SK-N-DZ (cell line): Measurements from ENCODE around the gene MYRFL.
"Not testable (repeated sequence)": the region's sequence is repeated elsewhere in the genome, so short reads cannot be mapped to it uniquely, and the experiment has no call there.

Experiments
- DNase-seq: peaks from one replicate; pipeline ENCODE4 v3.0.0-alpha.2; 2015; ENCODE audit warnings: low spot score

MYRFL gene

DNA sequence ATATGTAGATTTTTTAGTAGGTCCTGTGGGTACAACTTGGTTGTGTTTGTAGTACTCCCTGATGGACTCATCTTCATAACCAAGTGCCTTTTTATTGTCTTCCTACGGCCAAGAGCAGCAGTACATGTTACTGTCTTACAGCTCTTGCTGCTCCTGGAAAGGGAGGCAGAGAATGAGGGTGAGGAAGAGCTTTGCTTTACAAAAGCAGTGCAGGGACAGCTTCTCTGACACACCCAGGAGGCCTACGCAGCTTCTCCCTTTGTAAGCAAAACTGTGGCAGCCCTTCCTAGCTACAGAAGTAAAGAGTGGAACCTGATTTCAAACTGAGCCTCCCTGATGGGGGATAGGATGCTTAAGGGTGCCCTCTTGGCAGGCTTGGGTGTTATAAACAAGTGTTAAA lies 18.6 kb downstream of the MYRFL start:
- no peak for DNase-seq

DNA sequence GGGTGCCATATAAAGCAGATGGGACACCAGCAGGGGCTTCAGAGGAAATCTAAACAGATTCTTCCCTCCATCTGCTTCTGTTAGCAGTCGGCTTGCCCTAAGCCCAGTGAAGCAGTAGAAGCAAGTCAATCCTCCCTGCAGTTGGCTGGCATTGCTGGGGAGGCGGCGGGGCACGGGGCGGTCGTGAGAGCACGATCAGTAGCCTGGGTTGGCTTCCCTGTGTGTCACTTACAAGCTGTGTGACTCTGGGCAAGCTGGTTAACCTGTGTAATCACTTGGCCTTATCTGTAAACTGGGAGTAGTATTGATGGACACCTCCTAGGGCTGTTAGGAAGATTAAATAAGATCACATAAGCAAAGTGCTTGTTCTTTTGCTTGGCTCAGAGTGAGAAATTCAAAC lies 19.4 kb downstream of the MYRFL start:
- DNase-seq = no peak

DNA sequence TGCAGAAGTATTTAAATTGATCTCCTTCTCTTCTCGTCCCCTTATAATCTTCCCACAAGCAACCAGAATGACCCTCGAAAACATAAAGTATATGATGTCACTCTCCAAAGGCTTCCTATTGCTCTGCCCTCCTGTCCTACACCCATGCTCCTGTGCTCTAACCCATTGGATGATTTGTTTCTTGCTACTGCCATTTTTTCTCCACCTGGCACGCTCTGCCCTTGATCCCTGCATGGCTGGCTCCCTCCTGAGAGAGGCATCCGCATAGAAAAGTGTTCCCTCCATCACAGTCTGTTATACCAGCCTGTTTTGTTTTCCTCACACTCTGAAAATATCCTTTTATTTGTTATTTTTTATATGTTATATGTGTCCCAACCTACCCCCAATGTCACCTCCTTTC lies 19.8 kb downstream of the MYRFL start:
- no peak for DNase-seq

DNA sequence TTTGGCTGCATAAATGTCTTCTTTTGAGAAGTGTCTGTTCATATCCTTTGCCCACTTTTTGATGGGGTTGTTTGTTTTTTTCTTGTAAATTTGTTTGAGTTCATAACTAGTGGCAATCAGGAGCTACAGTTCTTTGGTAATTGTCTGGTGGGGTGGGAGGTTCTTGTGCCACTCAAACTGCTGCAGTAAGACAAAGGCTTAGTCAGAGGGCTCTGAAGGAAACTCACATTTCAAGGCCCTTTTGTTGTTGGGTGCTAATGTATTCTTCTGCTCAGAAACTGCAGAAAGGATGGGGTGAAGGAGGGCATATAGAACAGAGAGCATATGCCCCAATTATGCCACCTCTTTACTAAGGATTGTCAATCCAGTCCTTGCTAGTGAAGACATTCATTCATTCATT lies 21.9 kb downstream of the MYRFL start:
- DNase-seq = no peak

DNA sequence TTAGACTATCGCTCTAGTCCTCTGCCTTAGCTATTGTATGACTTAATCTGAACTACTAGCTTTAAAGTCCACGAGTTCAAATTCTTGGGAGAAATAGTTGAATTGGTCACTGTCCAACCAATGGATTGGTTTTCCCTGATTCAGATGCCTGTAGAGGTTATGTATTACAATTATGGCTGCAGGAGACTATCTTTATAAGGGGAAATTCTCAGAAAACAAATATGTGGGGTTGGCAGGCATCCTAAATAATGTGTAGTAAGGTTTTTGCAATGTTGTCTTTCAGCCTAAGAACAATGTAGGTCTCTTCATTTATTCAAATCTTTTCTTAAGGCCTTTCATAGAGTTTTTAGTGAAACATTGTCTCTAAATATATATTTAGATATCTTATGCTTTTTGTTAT lies 26.9 kb downstream of the MYRFL start:
- DNase-seq = no peak

DNA sequence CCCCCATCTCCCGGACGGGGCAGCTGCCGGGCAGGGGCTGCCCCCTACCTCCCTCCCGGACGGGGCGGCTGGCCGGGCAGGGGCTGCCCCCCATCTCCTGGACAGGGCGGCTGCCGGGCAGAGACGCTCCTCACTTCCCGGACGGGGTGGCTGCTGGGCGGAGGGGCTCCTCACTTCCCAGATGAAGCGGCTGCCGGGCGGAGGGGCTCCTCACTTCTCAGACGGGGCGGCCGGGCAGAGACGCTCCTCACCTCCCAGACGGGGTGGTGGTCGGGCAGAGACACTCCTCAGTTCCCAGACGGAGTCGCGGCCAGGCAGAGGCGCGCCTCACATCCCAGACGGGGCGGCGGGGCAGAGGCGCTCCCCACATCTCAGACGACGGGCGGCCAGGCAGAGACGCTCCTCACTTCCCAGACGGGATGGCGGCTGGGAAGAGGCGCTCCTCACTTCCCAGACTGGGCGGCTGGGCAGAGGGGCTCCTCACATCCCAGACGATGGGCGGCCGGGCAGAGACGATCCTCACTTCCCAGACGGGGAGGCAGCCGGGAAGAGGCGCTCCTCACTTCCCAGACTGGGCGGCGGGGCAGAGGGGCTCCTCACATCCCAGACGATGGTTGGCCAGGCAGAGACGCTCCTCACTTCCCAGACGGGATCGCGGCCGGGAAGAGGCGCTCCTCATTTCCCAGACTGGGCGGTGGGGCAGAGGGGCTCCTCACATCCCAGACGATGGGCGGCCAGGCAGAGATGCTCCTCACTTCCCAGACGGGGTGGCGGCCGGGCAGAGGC lies 28.3 kb downstream of the MYRFL start:
- DNase-seq = not testable (repeated sequence)

DNA sequence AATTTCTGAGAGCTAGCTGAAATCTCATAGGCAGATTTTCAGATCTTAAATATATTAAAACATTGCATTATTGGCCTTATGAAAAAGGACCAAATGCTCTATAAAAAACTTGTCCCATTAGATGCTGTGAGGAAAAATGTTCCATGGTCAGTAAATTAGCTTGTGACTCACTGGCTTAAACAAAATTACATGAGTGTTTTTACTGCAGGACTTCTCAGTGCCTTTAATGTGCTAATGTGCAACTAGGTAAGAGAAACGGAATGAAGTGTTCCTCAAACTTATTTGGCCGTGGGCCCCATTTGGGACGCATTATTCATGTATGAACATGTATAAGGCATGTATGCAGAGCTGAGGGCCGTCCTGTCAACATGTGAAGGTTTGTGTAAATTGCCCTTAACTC lies 41.7 kb downstream of the MYRFL start:
- no peak for DNase-seq

DNA sequence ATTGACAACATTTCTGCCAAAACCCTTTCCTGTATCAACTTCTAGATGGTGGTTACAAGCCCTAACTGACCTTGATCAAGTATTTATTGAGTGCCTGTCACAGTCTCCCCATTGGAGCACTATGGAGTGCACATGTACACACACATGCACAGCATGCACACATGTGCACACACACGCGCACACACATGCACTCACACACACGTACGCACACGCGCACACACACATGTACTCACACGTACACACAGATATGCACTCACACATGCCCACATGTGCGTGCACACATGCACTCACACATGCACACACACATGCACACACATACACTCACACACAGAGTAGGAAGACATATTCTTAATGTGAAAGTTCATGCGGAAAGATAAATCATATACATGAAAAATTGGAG lies 43.7 kb downstream of the MYRFL start:
- DNase-seq = no peak

DNA sequence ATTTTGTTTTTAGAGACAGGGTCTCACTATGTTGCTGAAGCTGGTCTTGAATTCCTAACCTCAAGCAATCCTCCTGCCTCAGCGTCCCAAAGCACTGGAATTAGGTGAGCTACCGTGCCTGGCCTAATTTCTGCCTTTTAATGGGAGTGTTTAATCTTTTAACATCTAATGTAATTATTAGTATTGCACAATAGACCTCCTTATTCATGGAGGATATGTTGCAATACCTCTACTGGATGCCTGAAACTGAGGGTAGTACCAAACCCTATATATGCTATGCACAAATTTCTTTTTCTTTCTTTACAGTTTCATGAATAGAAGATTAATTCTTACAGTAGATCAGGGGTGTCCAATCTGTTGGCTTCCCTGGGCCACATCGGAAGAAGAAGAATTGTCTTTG lies 47.8 kb downstream of the MYRFL start:
- no peak for DNase-seq

DNA sequence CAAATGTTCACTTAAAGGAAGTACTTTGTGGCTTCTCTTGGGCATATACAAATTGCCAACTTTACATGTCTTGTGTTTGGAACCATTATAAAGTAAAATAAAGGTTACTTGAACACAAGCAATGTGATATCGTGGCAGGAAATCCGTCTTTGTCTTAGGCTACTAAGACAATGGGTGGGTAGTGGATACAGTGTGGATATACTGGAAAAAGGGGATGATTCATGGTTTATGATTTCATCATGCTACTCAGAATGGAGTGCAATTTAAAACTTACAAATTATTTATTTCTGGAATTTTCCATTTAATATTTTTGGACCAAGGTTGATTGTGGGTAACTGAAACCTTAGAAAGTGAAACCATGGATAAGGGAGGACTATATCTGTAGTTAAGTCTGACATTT lies 48.4 kb downstream of the MYRFL start:
- no peak for DNase-seq

DNA sequence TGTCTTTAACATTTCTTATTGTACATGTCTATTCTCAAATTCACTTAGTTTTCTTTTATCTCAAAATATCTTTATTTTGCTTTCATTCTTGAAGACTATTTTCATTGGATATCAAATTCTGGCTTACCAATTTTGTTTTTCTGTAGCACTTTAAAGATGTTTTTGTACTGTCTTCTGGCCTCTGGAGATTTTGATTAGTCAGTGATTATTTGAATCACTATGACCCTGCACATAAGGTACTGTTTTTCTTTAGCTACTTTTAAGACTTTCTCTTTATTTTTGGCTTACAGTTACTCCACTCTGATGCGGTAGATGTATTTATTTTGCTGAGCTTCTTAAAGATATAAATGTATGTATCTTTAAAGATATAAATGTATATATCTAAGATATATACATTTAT lies 49.6 kb downstream of the MYRFL start:
- no peak for DNase-seq

DNA sequence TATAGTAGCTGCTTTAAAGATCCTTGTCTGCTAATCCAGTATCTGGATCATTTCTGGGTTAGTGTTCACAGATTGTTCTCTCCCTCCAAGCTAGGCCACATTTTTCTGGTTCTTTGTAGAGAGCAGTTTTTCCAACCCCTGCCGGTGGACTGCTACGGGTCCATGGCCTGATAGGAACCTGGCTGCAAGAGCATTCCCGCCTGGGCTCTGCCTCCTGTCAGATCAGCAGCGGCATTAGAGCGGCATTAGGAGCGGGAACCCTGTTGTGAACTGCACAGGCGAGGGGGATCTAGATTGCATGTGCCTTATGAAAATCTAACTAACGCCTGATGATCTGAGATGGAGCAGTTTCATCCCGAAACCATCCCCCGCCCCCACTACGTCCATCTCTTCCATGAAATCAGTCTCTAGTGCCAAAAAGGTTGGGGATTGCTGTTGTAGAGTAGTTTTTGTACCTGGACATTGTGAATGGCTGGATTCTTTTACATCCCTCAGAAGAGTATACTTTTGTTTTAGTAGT lies 50.4 kb downstream of the MYRFL start:
- DNase-seq = peak; percentile 41

DNA sequence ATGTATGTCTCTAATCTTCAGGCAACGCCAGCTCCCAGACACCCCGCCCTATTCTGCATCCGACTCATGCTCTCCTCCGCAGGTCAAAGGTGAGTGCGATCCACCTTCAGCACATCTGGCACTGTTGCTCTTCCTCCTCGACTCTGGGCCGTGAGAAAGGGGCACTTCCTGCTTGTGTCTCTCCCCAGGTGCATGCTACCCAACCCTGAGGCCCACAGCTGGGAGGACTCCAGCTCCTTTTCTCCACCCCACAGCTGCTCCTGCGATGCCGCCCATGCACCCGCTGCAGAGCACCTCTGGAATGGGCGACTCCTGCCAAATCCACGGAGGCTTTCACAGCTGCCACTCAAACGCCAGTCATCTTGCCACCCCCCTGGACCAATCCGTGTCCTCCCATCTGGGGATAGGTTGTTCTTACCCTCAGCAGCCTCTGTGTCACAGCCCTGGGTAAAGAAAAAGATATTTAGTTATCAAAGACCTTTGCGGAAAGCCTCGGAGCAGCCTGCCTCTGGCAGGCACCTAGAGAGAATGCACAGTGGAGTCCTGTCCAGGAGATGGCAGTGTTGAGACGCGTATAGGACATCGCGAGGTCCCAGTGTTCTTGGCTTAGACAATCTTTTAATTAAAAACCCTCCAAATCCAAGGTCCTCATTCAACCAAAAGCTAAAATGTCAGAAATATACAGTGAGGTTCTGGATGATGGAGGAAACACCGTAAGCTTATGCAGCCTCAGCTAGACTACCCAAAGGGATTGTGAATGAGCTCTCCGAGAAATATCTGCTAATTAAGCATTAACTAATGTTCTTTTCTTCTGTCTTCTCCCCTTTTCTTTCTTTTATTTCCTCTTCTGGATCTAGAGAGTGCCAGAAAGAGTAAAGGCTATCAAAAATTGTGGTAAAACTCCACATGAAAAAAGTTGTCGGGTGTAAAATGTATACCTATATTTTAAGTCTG lies 54.3 kb downstream of the MYRFL start:
- DNase-seq = peak; percentile 66

DNA sequence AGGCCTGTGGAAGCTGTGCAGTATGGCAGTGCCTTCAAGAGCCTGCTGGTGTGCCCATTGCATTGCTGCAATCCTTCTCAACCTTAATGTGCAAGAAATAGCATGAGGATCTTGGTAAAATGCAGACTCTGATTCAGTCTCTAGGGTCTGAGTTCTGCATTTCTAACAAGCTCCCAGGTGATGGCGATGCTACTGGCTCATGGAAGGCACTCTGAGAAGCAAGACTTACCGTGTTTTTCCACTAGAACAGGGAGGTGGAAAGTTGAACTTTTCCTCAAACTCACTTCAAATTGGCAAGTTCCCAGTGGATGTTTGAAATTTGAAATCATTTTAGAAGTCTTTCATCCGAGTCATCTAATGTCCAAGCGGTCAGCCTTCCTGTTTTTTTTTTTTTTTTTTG lies 55.5 kb downstream of the MYRFL start:
- DNase-seq = no peak

DNA sequence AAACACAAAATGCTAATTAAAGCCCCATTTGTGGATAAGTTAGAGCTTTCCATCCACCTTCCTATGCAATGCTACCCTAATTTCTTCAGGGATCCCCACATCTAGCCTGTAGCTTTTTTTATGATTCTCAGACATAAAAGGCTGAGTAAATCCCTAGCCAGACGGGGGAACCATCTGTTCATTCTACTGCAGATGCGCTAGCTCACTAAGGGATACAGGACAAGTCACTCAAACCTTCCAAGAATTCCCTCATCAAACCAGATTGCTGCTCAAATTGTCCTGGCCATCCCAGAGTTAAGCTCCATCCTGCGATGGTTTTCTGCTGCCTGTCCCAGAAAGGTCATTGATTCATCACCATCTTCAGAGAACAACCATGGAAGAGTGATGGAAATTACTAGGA lies 56.7 kb downstream of the MYRFL start:
- no peak for DNase-seq

DNA sequence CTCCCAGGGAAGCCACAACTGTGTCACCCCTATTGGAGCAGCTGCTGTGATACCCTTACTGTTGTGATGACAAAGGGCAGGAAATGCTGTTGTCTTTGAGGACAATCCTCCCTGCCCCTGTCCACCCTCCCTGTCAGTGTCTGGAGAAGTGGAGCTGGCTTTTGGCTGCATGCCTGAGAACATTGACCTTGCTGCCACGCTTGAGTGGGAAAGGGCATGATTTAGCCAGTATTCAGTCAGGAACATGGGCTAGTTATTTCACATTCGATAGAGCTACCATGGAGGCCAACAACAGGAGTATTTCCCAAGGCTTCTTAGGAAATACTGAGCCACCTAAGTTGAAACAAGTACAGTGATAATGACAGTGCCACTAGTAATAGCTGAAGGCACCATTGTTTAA lies 59.4 kb downstream of the MYRFL start:
- DNase-seq = no peak

DNA sequence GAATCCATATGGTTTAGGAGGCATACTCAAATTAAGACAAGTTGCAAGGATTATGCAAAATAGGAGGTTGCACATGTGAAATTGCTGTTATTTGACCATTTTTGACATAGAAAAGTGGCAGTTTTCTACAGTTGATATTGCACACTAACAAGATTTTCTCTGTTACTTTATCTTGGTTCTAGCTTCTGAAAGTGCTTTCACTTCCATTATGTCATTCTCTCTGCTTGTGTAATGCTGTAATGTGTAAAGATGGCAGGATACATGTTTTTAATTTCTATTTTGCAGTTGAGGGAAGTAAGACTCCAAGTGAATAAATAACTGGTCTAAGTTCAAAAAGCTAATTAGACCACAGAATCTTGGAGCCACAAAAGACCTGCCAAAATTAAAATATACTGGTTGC lies 60.6 kb downstream of the MYRFL start:
- DNase-seq = no peak

DNA sequence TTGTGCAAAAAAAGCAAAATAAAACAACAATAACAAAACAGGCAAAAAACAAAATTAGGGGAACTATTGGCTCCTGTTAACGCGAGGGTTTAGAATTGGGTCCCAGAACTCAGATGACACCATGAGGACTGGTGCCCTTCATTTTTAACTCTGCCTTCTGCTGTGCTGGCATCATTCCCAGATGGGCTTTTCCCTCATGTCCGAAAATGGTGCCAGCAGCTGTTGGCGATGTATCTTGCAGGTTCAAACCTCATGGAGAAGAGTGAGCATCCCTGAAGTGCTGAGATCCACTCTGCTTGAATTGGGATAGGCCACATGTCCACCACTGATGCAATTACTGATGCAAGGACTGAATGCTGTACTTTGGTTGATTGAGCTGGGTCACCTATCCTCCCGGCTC lies 61.1 kb downstream of the MYRFL start:
- DNase-seq = no peak

DNA sequence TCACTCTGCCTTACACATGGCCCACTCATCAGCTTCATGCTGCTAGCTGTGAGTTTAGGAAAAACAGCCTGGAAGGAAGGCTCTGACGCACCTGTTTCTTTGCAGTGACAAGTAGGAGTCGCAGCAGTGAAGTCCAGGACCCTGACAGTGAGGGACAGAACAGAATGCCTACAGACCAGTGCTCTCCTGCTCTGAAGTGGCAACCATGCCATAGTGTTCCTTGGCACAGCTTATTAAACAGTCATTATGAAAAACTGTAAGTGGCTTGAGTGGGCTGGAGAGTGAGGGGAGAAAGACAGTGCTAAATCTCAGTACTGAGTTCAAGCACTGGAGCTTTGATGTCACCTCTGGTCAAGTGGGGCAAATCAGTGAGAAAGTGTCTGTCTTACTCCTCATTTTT lies 61.7 kb downstream of the MYRFL start:
- no peak for DNase-seq

DNA sequence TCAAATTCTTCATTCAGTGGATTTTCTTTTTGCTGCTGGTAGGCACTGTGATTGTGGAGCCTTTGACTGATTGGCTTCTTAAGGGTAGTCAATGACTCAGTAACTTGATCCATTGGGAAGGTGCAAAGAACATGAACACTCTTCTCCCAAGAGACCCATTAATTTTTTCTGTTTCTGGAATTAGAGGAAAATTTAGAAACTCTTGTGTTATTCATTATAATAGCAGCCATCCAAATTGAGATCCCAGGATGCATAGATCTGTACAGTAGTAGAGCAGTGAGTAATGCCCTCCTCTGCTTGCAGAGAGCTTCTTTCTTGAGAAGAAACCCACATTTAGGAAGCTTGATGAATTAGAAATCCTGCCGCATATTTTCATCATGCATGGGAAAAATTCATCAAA lies 63.9 kb downstream of the MYRFL start:
- DNase-seq = no peak

DNA sequence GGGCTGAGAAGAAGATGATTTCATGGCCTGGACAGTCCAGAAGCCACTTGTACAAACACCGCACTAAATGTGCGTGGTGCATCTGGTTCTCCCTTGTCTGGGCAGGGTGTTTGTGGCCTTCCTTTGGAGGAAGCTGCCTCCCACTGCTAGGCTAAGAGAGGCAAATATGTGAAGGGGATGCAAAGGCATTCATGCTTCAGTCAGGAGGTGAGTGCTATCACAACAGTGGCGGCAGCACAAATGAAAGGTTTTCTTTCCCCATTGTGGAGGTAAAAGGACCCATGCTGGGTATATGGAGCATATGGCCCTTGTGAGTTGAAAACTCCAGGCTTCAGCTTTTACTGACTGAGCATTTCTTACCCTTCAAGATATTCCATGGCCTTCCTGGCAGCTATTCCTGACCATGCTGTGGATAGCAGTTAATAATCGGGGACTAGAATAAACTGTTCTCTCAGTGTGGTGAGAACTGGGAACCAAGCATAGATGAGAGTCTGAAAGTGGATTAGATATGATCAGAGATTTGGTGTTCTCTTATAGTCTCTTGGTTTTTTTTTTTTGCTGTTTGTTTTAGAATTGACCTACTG lies 69.9 kb downstream of the MYRFL start:
- DNase-seq = no peak

DNA sequence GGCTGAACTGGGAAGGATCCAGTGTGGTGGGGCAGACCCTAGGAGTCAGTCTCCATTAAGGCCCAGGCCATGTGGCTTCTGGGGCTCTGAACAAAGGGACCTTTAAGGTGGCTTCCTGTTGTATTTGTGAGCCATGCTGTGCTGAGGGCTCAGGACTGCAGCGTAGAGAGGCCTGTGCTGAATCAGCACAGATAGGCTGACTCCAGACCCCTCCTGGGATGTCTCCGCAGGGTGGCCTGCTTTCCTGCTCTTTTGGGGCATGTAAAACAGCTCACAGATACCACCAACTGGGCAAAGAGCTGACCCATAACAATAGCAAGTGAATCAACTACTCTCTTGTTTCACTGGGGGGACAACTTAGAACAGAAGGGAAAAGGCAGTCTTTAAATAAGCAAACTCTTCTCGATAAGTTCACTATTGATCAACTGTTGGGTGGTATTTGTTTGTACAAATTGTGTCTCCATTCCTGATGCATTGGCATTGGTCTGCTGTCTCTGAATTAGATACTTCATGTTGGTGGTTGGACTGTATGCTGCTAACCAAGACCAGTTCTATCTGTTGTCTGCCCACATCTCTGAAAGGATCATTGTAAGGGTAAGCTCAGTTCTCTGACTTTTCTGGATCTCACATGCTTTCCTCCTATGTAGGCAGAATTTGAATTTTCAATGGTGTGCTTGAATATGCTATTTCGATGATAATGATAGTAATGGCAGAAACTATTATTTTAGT lies 71.8 kb downstream of the MYRFL start:
- no peak for DNase-seq
